ENCODE measurements around the gene SPSB1. TPM values are rescaled to one million over a fixed set of nuclear protein-coding genes. Genes with fewer than 3 reads are reported as not detected.

Gene SPSB1
- total RNA-seq, 1 experiment from 2014 or later, result 33.8 TPM

- H3K27ac ChIP-seq, result no peak overlapping the region
- H3K4me1 ChIP-seq (replicated peaks; ENCODE audit: insufficient read depth), result peaks cover 6% of the 10 kb centered on the region; the same call in 1 of the 2 replicates
- no peaks in the 10 kb centered on the region for H3K9me2 ChIP-seq (ENCODE audit: insufficient read depth)
- ChIA-PET POLR2A (ENCODE audit: unreplicated experiment) (interaction anchor here (0.6 kb wide), 1 partner anchor 207 kb away, joined by 5 read pairs; no protein-coding TSS in a partner anchor), CTCF (interaction anchor here (0.6 kb wide), 2 partner anchors 67 to 126 kb away, joined by 3 read pairs; no protein-coding TSS in a partner anchor)
- no peaks in the 10 kb centered on the region for H4K20me1 ChIP-seq (ENCODE audit: insufficient read depth)
- no peaks in the 10 kb centered on the region for H3K79me2 ChIP-seq (ENCODE audit: low read depth)
- no peaks in the 10 kb centered on the region for H3K9me3 ChIP-seq (ENCODE audit: insufficient read depth, low read depth)
- H3K36me3 ChIP-seq (ENCODE audit: low read depth), result no peaks in the 10 kb centered on the region
- H2AFZ ChIP-seq, result no peak overlapping the region
- DNase-seq, result no peak
- no TSS peak for BruUV-seq (replicated peaks)
- no peaks in the 10 kb centered on the region for H3K27me3 ChIP-seq (ENCODE audit: insufficient read depth, low read depth)
- H3F3A ChIP-seq (ENCODE audit: insufficient read depth, low read depth), result no peaks in the 10 kb centered on the region
- H3K4me3 ChIP-seq, result no peak overlapping the region
- no peak overlapping the region for H3K4me2 ChIP-seq
- TF ChIP-seq EZH2 (IDR thresholded peaks at IDR 0.05; ENCODE audit: low read depth) (no peak), CTCF (conservative IDR thresholded peaks at IDR 0.05) (no peak)
- intact Hi-C loops (cut with micrococcal nuclease; ENCODE audit: unreplicated experiment), result loop anchor here (1.0 kb wide), 1 partner anchor 223 kb away; no protein-coding TSS in a partner anchor
Measured at GRCh38 chr1:9267827-9268581, 24.7 kb upstream of the SPSB1 start.

DNA sequence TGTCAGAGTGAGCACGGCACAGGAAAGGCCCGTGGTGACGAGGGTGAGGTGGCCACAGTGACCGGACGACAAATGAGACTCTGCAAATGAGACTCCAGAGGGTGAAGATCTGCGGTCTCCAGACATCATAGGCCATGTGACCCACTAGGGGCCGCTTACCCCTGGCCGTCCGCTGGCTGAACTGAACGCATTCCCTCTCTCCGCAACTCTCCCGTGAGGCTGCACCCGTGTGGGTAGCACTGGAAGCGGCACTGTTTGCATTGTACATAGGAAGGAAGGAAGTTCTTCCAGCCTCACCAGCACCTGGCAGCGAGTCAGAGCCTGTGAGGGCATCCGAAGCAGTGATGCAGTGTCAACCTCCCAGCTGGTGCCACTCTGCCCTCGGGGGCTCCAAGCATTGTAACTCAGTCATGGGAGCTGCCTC is 23.6 kb upstream of the SPSB1 start:
- intact Hi-C loops (cut with micrococcal nuclease; ENCODE audit: unreplicated experiment), result no loop called here
- no peak overlapping the region for H3K4me3 ChIP-seq

GRCh38 chr1:9269721-9270120 is 23.0 kb upstream of the SPSB1 start:
- POLR2A ChIA-PET (ENCODE audit: unreplicated experiment), result interaction anchor here (0.6 kb wide), 1 partner anchor 69 kb away, joined by 3 read pairs; no protein-coding TSS in a partner anchor

More for the DNA sequence above, 23.6 kb upstream of the SPSB1 start:
- Histone ChIP-seq H3K79me2 (ENCODE audit: low read depth) (no peaks in the 10 kb centered on the region), H3K27ac (no peak overlapping the region), H2AFZ (no peak overlapping the region), H3K4me2 (no peak overlapping the region), H3K36me3 (ENCODE audit: low read depth) (no peaks in the 10 kb centered on the region), H3K9me2 (ENCODE audit: insufficient read depth) (no peaks in the 10 kb centered on the region), H4K20me1 (ENCODE audit: insufficient read depth) (no peaks in the 10 kb centered on the region), H3K27me3 (ENCODE audit: insufficient read depth, low read depth) (no peaks in the 10 kb centered on the region), H3K9me3 (ENCODE audit: insufficient read depth, low read depth) (no peaks in the 10 kb centered on the region), H3K4me1 (replicated peaks; ENCODE audit: insufficient read depth) (peaks cover 6% of the 10 kb centered on the region; the same call in 1 of the 2 replicates), H3F3A (ENCODE audit: insufficient read depth, low read depth) (no peaks in the 10 kb centered on the region)
- BruUV-seq (replicated peaks), result no TSS peak
- CTCF ChIA-PET, result interaction anchor here (0.6 kb wide), 1 partner anchor 127 kb away, joined by 3 read pairs; no protein-coding TSS in a partner anchor
- DNase-seq, result no peak
- POLR2A ChIA-PET (ENCODE audit: unreplicated experiment), result no interaction called here
- TF ChIP-seq EZH2 (IDR thresholded peaks at IDR 0.05; ENCODE audit: low read depth) (no peak), CTCF (conservative IDR thresholded peaks at IDR 0.05) (no peak)

More at GRCh38 chr1:9269721-9270120, 23.0 kb upstream of the SPSB1 start:
- Histone ChIP-seq H3K4me3 (no peak overlapping the region), H3K9me3 (ENCODE audit: insufficient read depth, low read depth) (no peaks in the 10 kb centered on the region), H3K27ac (no peak overlapping the region), H2AFZ (no peak overlapping the region), H3K27me3 (ENCODE audit: insufficient read depth, low read depth) (no peaks in the 10 kb centered on the region), H3F3A (ENCODE audit: insufficient read depth, low read depth) (no peaks in the 10 kb centered on the region), H4K20me1 (ENCODE audit: insufficient read depth) (no peaks in the 10 kb centered on the region), H3K79me2 (ENCODE audit: low read depth) (no peaks in the 10 kb centered on the region), H3K36me3 (ENCODE audit: low read depth) (no peaks in the 10 kb centered on the region), H3K4me1 (replicated peaks; ENCODE audit: insufficient read depth) (peaks cover 6% of the 10 kb centered on the region; the same call in 1 of the 2 replicates), H3K9me2 (ENCODE audit: insufficient read depth) (no peaks in the 10 kb centered on the region), H3K4me2 (no peak overlapping the region)
- intact Hi-C loops (cut with micrococcal nuclease; ENCODE audit: unreplicated experiment), result no loop called here
- CTCF ChIA-PET, result interaction anchor here (0.5 to 0.6 kb wide), 2 partner anchors 186 to 224 kb away, joined by 3 to 6 read pairs; no protein-coding TSS in a partner anchor
- DNase-seq, result no peak
- no TSS peak for BruUV-seq (replicated peaks)
- TF ChIP-seq CTCF (conservative IDR thresholded peaks at IDR 0.05), result no peak
- TF ChIP-seq EZH2 (IDR thresholded peaks at IDR 0.05; ENCODE audit: low read depth), result no peak
